OCI-LY1 (cell line): ENCODE results near the gene AGO1.
"Not testable (repeated sequence)": the region's sequence is repeated elsewhere in the genome, so short reads cannot be mapped to it uniquely, and the experiment has no call there.

Experiments
- EZH2 ChIP-seq: fragments of 200-600 bp; sonication (generic), shearing (Covaris generic); IDR thresholded peaks from 2 replicates; pipeline ENCODE4 v1.8.0; 2017; ENCODE audit warnings: borderline replicate concordance, mixed run types, mild to moderate bottlenecking, antibody characterized with exemption, low read length, moderate library complexity, mixed read lengths
- TF ChIP-seq, protein P1 (sequence below): fragments of 200-600 bp; sonication (generic), shearing (Covaris generic); IDR thresholded peaks from 2 replicates; pipeline ENCODE4 v1.5.1; 2017; ENCODE audit warnings: mild to moderate bottlenecking, antibody characterized with exemption, low read length, moderate library complexity, mixed read lengths

DNA sequence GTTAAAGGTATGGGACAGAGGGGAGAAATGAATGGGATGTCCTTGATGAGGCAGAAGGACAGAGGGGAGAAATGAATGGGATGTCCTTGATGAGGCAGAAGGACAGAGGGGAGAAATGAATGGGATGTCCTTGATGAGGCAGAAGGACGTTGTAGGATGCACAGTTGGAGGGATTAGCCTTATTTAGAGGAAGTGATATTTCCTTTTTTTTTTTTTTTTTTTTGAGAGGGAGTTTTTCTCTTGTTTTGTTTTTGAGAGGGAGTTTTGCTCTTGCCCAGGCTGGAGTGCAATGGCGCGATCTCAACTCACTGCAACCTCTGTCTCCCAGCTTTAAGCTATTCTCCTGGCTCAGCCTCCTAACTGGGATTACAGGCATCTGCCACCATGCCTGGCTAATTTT lies 6.0 kb downstream of the AGO1 start:
- TF ChIP-seq, protein P1, sequence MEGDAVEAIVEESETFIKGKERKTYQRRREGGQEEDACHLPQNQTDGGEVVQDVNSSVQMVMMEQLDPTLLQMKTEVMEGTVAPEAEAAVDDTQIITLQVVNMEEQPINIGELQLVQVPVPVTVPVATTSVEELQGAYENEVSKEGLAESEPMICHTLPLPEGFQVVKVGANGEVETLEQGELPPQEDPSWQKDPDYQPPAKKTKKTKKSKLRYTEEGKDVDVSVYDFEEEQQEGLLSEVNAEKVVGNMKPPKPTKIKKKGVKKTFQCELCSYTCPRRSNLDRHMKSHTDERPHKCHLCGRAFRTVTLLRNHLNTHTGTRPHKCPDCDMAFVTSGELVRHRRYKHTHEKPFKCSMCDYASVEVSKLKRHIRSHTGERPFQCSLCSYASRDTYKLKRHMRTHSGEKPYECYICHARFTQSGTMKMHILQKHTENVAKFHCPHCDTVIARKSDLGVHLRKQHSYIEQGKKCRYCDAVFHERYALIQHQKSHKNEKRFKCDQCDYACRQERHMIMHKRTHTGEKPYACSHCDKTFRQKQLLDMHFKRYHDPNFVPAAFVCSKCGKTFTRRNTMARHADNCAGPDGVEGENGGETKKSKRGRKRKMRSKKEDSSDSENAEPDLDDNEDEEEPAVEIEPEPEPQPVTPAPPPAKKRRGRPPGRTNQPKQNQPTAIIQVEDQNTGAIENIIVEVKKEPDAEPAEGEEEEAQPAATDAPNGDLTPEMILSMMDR, result not testable (repeated sequence)
- not testable (repeated sequence) for TF ChIP-seq EZH2
